Ascending aorta (tissue), 2 donors: ENCODE data around the gene EIF2S2. TPM values are rescaled to one million over a fixed set of nuclear protein-coding genes. Genes with fewer than 3 reads are reported as not detected.
A peak's percentile ranks its signal among the peaks of the same experiment; 100 is the strongest.

ENCODE experiments used
- DNase-seq, 2 donors: peaks; one replicate each; pipeline ENCODE4 v3.0.0-alpha.2; 2019; ENCODE audit warnings: low spot score in 2 of 2
- H3K27ac ChIP-seq, 2 donors: fragments of 200-600 bp; sonication (generic); one replicate each; pipeline ENCODE4 v1.5.1; 2016 to 2017; ENCODE audit warnings: mild to moderate bottlenecking in 1 of 2
- H3K27me3 ChIP-seq: fragments of 200-600 bp; sonication (generic); one replicate; pipeline ENCODE4 v1.5.1; 2017
- H3K36me3 ChIP-seq, 2 donors: fragments of 200-600 bp; sonication (generic); one replicate each; pipeline ENCODE4 v1.5.1; 2016
- H3K4me1 ChIP-seq, 2 donors: fragments of 200-600 bp; sonication (generic); one replicate each; pipeline ENCODE4 v1.5.1; 2016 to 2017; ENCODE audit warnings: mild to moderate bottlenecking in 1 of 2
- H3K4me3 ChIP-seq, 2 donors: fragments of 200-600 bp; sonication (generic); one replicate each; pipeline ENCODE4 v1.5.1; 2016 to 2017; ENCODE audit warnings: mild to moderate bottlenecking in 1 of 2
- H3K9me3 ChIP-seq, 2 donors: fragments of 200-600 bp; sonication (generic); one replicate each; pipeline ENCODE4 v1.5.1; 2016
- CTCF ChIP-seq, 3 experiments: fragments of 200-600 bp in 2 of 3; fragments of 450-650 bp in 1 of 3; sonication (generic) in 2 of 3; IDR thresholded peaks; one replicate each; pipeline ENCODE4 v1.5.1; 2016 to 2019; ENCODE audit warnings: antibody characterized with exemption in 3 of 3, mild to moderate bottlenecking in 1 of 3, moderate library complexity in 1 of 3
- intact Hi-C: fragments of 100-400 bp; cut with DNase I; formaldehyde crosslinking; loops from one replicate; pipeline ENCODE4 v1.15.1; 2023
- total RNA-seq: library from RNA; depleted of rRNA; stranded (reverse); fragments of >200 nt; gene quantifications from one replicate; pipeline ENCODE4 v1.1.0, GENCODE V29; 2016

EIF2S2 gene
- total RNA-seq, 1 donor from 2014 or later, result 19.3 TPM

- no peak for TF ChIP-seq CTCF (IDR thresholded peaks at IDR 0.05)
- H3K36me3 ChIP-seq, result no peaks in the 10 kb centered on the region
- H3K27ac ChIP-seq, result no peak overlapping the region
- H3K9me3 ChIP-seq, result no peaks in the 10 kb centered on the region
- no peaks in the 10 kb centered on the region for H3K27me3 ChIP-seq
- intact Hi-C loops, result no loop called here
- H3K4me1 ChIP-seq, result no peaks in the 10 kb centered on the region
- no peak overlapping the region for H3K4me3 ChIP-seq
- DNase-seq, result no peak
These were observed 10.4 kb upstream of the EIF2S2 start for GRCh38 chr20:34122274-34122980.

GRCh38 chr20:34120213-34120612 lies 8.2 kb upstream of the EIF2S2 start:
- intact Hi-C loops, result no loop called here
- Histone ChIP-seq H3K27me3 (no peaks in the 10 kb centered on the region), H3K4me1 (no peaks in the 10 kb centered on the region), H3K36me3 (no peaks in the 10 kb centered on the region), H3K9me3 (no peaks in the 10 kb centered on the region), H3K27ac (no peak overlapping the region), H3K4me3 (no peak overlapping the region)
- no peak for TF ChIP-seq CTCF (IDR thresholded peaks at IDR 0.05)
- DNase-seq, result no peak

DNA sequence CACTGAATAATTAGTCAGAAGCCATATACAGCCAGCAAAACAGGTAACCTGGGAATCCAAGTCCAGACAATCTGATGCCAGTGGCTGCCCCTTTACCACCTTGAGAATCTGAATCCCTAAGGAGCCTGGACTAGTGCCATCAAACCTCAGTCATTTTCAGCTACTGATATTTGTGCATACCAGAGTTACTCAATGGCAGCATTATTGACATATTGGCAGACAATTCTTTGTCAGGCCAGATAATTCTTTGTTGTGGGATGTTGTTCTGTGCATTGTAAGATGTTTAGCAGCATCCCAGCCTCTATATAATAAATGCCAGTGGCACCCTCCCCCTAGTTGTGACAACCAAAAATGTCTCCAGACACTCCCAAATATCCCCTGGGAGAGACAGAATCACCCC lies 3.2 kb upstream of the EIF2S2 start:
- no peak for DNase-seq
- Histone ChIP-seq H3K4me1 (peaks cover 0 to 7% of the 10 kb centered on the region in 2 donors), H3K9me3 (no peaks in the 10 kb centered on the region), H3K36me3 (no peaks in the 10 kb centered on the region), H3K27me3 (no peaks in the 10 kb centered on the region), H3K4me3 (no peak overlapping the region), H3K27ac (no peak overlapping the region)
- intact Hi-C loops, result loop anchor here (10.0 kb wide), 1 partner anchor 670 kb away; the partner anchor contains the start of gene SNTA1
- TF ChIP-seq CTCF (IDR thresholded peaks at IDR 0.05), result no peak

DNA sequence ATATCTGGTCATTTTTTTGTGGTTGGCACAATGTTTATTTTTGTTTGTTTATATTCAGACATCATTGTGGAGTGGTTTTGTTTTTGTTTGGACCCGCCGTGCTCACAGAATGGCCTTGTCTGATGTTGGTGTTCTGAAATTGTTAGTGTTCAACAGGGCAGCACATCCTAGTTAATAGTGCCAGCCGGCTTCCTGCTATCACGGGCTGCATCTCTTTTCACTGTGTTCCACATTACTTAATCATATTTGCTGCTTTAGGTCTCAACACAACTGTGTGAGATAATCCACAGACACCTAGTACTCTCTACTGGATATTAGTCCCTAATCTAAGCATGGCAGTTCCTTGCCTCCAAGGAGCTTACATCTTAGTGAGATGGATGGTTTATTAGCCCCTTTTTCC lies 2.8 kb upstream of the EIF2S2 start:
- Histone ChIP-seq H3K4me1 (peaks cover 0 to 8% of the 10 kb centered on the region in 2 donors), H3K27me3 (no peaks in the 10 kb centered on the region), H3K36me3 (no peaks in the 10 kb centered on the region), H3K9me3 (no peaks in the 10 kb centered on the region), H3K4me3 (no peak overlapping the region), H3K27ac (no peak overlapping the region)
- intact Hi-C loops, result loop anchor here (5.0 to 10.0 kb wide), 3 partner anchors 443 to 670 kb away; partner anchors contain the start of genes NECAB3, SNTA1 and TP53INP2
- DNase-seq, result no peak
- no peak for TF ChIP-seq CTCF (IDR thresholded peaks at IDR 0.05)

DNA sequence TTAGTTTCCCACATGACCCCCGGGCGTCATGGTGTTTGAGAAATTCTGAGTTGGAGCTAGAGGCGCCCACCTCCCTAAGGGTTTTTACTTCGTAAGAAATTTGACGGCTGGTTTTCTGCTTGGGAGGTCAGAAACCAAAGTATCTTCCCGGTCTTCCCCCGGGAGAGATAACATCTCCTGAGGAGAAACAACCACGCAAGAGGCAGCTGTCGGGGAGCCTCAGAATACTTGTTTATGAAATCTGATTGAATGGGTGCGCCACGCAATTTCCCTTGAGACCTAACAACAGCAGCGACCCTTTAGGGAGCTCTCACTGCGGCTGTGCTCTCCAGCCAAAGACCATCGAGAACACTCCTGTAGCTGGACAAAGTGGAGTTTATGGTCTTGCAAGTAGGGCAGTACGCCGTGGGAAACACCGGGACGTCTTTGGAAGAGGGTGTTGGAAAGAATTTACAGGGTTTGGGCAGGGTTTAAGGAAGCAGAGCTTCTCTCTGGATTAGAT lies 608 bp upstream of the EIF2S2 start:
- Histone ChIP-seq H3K4me1 (peaks cover 0 to 23% of the 10 kb centered on the region in 2 donors), H3K9me3 (no peaks in the 10 kb centered on the region), H3K27ac (peak overlapping the region; percentile 94 to 99), H3K27me3 (no peaks in the 10 kb centered on the region), H3K36me3 (peaks cover 4 to 10% of the 10 kb centered on the region in 2 donors), H3K4me3 (peak overlapping the region; percentile 79 to 95)
- TF ChIP-seq CTCF (IDR thresholded peaks at IDR 0.05), result no peak
- intact Hi-C loops, result loop anchor here (1.0 to 10.0 kb wide), 5 partner anchors 119 to 668 kb away; partner anchors contain the start of genes CHMP4B, NECAB3, RALY and SNTA1
- DNase-seq, result no peak
